PFSK-1 (cell line): ENCODE results near the gene FAM120B.

ENCODE experiments used
- FOXP2 ChIP-seq: optimal IDR thresholded peaks from 2 replicates; pipeline ENCODE3; 2011; ENCODE audit warnings: borderline replicate concordance, control low read depth, inconsistent platforms; ENCODE audit not compliant: insufficient read depth; ENCODE audit errors: extremely low read length, extremely low read depth
- POLR2AphosphoS5 ChIP-seq: IDR thresholded peaks from 2 replicates; pipeline ENCODE4 v1.6.1; 2012; ENCODE audit warnings: low read depth, mild to moderate bottlenecking, control low read depth, low read length, moderate library complexity
- REST ChIP-seq, 2 experiments: IDR thresholded peaks; 2 replicates each; pipeline versions ENCODE4 v1.6.1 to v1.8.0; 2011 to 2012; ENCODE audit warnings: low read depth in 2 of 2, low read length in 2 of 2, control low read depth in 1 of 2, inconsistent platforms in 1 of 2, mild to moderate bottlenecking in 1 of 2, moderate library complexity in 1 of 2; ENCODE audit not compliant: insufficient read depth in 1 of 2
- SIN3A ChIP-seq: IDR thresholded peaks from 2 replicates; pipeline ENCODE4 v1.6.1; 2012; ENCODE audit warnings: mild to moderate bottlenecking, low read length, moderate library complexity, borderline replicate concordance; ENCODE audit not compliant: insufficient read depth
- TAF1 ChIP-seq: IDR thresholded peaks from 2 replicates; pipeline ENCODE4 v1.6.1; 2012; ENCODE audit warnings: low read length, control low read depth, borderline replicate concordance; ENCODE audit not compliant: insufficient read depth

FAM120B gene

GRCh38 chr6:170404697-170405096 lies 98.1 kb downstream of the FAM120B start:
- TF ChIP-seq POLR2AphosphoS5 (no peak), SIN3A (no peak), FOXP2 (no peak), REST (IDR thresholded peaks at IDR 0.05; ENCODE audit: insufficient read depth in 1 of 2, low read depth in 2 of 2, low read length in 2 of 2) (no peak), TAF1 (no peak)

- no peak for TF ChIP-seq FOXP2
- TF ChIP-seq REST (IDR thresholded peaks at IDR 0.05; ENCODE audit: insufficient read depth in 1 of 2, low read depth in 2 of 2, low read length in 2 of 2), result no peak
- no peak for TF ChIP-seq SIN3A
- TF ChIP-seq TAF1, result no peak
Observed at GRCh38 chr6:170405311-170405975, 98.9 kb downstream of the FAM120B start.

GRCh38 chr6:170407200-170407599 lies 100.6 kb downstream of the FAM120B start:
- TF ChIP-seq SIN3A, result no peak
- no peak for TF ChIP-seq POLR2AphosphoS5
- no peak for TF ChIP-seq FOXP2
- TF ChIP-seq TAF1, result no peak
- TF ChIP-seq REST (IDR thresholded peaks at IDR 0.05; ENCODE audit: insufficient read depth in 1 of 2, low read depth in 2 of 2, low read length in 2 of 2), result no peak

- TF ChIP-seq REST (IDR thresholded peaks at IDR 0.05; ENCODE audit: insufficient read depth in 1 of 2, low read depth in 2 of 2, low read length in 2 of 2), result no peak
- TF ChIP-seq POLR2AphosphoS5, result no peak
- TF ChIP-seq FOXP2, result no peak
- TF ChIP-seq SIN3A, result no peak
- TF ChIP-seq TAF1, result no peak
Observed at GRCh38 chr6:170407932-170408331, 101.4 kb downstream of the FAM120B start.
